Activated effector memory CD4-positive, alpha-beta T cell treated with Interleukin-2 at 50 U/mL for 16 hours (primary cell): ENCODE data around the gene TTLL4.
"Not testable (repeated sequence)": the region's sequence is repeated elsewhere in the genome, so short reads cannot be mapped to it uniquely, and the experiment has no call there.

ENCODE experiments used
- DNase-seq: peaks from one replicate; pipeline ENCODE4 v3.0.0-alpha.2; 2020

Gene TTLL4, protein sequence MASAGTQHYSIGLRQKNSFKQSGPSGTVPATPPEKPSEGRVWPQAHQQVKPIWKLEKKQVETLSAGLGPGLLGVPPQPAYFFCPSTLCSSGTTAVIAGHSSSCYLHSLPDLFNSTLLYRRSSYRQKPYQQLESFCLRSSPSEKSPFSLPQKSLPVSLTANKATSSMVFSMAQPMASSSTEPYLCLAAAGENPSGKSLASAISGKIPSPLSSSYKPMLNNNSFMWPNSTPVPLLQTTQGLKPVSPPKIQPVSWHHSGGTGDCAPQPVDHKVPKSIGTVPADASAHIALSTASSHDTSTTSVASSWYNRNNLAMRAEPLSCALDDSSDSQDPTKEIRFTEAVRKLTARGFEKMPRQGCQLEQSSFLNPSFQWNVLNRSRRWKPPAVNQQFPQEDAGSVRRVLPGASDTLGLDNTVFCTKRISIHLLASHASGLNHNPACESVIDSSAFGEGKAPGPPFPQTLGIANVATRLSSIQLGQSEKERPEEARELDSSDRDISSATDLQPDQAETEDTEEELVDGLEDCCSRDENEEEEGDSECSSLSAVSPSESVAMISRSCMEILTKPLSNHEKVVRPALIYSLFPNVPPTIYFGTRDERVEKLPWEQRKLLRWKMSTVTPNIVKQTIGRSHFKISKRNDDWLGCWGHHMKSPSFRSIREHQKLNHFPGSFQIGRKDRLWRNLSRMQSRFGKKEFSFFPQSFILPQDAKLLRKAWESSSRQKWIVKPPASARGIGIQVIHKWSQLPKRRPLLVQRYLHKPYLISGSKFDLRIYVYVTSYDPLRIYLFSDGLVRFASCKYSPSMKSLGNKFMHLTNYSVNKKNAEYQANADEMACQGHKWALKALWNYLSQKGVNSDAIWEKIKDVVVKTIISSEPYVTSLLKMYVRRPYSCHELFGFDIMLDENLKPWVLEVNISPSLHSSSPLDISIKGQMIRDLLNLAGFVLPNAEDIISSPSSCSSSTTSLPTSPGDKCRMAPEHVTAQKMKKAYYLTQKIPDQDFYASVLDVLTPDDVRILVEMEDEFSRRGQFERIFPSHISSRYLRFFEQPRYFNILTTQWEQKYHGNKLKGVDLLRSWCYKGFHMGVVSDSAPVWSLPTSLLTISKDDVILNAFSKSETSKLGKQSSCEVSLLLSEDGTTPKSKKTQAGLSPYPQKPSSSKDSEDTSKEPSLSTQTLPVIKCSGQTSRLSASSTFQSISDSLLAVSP

GRCh38 chr2:218710687-218711549 lies at the start of gene TTLL4:
Gene TTLL4, plus strand, starts transcription at chr2:218710835. Its CDS starts 26,842 bp downstream, at chr2:218737677.
- peak; percentile 98 for DNase-seq

DNA sequence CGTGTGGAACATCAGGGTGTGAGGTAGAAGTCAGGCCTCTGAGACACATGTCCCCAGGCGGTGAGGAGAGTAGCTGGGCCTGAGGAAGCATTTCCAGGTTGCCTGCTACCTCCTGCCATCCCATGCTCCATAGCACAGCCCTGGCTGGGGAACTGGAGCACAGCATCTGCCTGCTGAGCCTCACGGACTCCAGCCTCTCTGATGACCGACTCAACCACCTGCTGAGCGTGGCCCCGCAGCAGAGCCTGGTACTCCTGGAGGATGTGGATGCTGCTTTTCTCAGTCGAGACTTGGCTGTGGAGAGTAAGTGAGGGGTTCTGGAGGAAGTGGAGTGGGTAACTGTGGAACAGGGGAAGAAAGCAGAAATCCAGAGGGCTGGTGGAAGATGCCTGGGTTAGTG lies 48.3 kb upstream of the TTLL4 start:
- DNase-seq, result no peak

GRCh38 chr2:218662827-218663226 lies 47.8 kb upstream of the TTLL4 start:
- no peak for DNase-seq

DNA sequence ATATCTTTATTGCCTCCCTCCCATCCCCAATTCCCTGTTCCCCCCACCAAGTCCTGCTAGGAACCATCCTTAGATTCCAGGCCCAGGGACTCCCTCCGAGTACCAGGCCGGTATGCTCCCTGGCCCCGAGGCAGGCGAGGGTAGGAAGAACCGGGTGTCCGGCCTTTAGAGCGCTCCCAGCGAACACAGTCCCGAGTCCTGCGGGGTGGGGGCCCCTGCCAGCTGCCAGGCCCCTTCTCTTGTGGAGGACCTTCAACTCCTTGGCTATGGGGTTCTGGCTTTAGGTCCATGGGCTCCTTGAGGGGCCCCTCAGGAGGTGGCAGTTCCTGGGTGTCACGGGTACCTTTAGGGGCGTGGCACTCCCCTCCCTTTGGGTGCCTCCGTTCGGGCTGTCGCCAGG lies 46.7 kb upstream of the TTLL4 start:
- DNase-seq, result no peak

- no peak for DNase-seq
Observed at GRCh38 chr2:218664653-218665052, 46.0 kb upstream of the TTLL4 start.

GRCh38 chr2:218671097-218671653 lies 39.5 kb upstream of the TTLL4 start:
- no peak for DNase-seq

- DNase-seq, result peak; percentile 72
Observed at GRCh38 chr2:218671654-218672566, 38.7 kb upstream of the TTLL4 start, which contains the start of the genes RNF25 and STK36. Gene RNF25, minus strand, starts transcription at chr2:218672002. Its CDS starts 32 bp downstream, at chr2:218671970. Gene STK36, plus strand, starts transcription at chr2:218672086. Its CDS starts 744 bp downstream, at chr2:218672830.

- DNase-seq, result no peak
Observed at GRCh38 chr2:218679119-218679518, 31.5 kb upstream of the TTLL4 start.

GRCh38 chr2:218680061-218680460 lies 30.6 kb upstream of the TTLL4 start:
- no peak for DNase-seq

DNA sequence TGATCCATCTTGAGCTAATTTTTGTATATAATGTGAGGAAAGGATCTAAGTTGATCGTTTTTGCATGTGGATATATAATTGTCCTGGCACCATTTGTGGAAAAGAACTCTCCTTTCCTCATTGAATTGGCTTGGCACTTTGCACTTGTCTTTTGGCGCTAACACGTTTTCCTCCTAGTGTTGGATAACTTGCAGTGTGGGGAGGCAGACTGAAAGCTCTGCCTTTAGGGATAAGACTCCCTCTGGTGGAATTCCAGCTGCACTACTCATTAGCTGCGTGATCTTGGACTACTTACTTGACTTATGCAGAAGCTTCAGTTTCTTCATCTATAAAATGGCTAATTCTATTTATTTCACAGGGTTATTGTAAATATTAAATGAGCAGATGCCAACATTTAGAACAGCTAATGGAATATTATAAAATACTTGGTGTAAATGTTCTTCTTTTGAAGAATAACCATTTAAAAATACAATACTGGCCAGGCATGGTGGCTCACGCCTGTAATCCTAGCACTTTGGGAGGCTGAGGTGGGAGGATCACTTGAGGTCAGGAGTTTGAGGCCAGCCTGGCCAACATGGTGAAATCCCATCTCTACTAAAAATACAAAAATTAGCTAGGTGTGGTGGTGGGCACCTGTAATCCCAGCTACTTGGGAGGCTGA lies 23.1 kb upstream of the TTLL4 start:
- DNase-seq, result not testable (repeated sequence)

GRCh38 chr2:218691234-218691633 lies 19.4 kb upstream of the TTLL4 start:
- DNase-seq, result no peak

GRCh38 chr2:218694405-218695145 lies 16.1 kb upstream of the TTLL4 start:
- DNase-seq, result no peak

DNA sequence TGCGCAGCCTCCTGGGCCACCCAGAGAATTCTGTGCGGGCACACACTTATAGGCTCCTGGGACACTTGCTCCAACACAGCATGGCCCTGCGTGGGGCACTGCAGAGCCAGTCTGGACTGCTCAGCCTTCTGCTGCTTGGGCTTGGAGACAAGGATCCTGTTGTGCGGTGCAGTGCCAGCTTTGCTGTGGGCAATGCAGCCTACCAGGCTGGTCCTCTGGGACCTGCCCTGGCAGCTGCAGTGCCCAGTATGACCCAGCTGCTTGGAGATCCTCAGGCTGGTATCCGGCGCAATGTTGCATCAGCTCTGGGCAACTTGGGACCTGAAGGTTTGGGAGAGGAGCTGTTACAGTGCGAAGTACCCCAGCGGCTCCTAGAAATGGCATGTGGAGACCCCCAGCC lies 11.8 kb upstream of the TTLL4 start:
- DNase-seq, result no peak

DNA sequence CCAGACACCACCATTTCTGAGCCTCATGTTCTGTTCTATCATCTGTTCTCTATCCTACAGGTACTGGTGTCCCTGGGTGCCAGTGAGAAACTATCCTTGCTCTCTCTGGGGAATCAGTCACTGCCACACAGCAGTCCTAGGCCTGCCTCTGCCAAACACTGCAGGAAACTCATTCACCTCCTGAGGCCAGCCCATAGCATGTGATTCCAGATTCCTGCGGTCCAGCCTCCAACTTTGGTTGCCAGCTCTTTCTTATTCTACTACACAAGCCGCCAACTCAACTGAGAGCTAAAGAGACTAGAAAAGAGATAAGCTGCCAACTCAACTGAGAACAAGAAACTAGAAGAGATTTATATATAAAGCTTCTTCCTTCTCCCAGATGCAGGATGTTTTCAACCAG lies 8.8 kb upstream of the TTLL4 start:
- no peak for DNase-seq

- no peak for DNase-seq
Observed at GRCh38 chr2:218703341-218703740, 7.3 kb upstream of the TTLL4 start.

DNA sequence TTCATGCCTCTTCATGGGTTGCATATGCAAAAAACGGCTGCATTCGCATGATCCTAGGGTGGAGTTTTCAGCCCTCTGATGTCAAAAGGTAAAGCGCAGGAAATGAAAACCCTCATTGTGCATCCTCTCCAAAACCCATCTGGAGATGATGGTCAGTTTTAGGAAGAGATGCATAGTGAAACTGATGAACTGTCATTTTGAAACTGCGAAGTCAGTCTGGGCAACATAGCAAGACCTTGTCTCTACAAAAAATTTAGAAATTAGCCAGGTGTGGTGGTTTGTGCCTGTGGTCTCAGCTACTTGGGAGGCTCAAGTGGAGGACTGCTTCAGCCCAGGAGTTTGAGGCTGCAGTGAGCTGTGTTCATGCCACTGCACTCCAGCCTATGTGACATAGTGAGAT lies 2.5 kb upstream of the TTLL4 start:
- DNase-seq, result no peak

GRCh38 chr2:218709908-218710307 lies 727 bp upstream of the TTLL4 start:
- no peak for DNase-seq

- DNase-seq, result no peak
Observed at GRCh38 chr2:218710334-218710686, 325 bp upstream of the TTLL4 start.

GRCh38 chr2:218711550-218711929 lies 905 bp downstream of the TTLL4 start:
- no peak for DNase-seq
